ENCODE data around the gene TEPSIN.

- TF ChIP-seq POLR2A (IDR thresholded peaks at IDR 0.05), result no peak
- TF ChIP-seq CTCF (IDR thresholded peaks at IDR 0.05), result no peak
- TF ChIP-seq POLR2AphosphoS5 (IDR thresholded peaks at IDR 0.05; ENCODE audit: insufficient read depth in 1 of 2, low read depth in 1 of 2), result no peak
Observed at GRCh38 chr17:81222620-81222905, 16.3 kb downstream of the TEPSIN start.
